Activated T-helper 2 cell treated with anti-CD3 and anti-CD28 coated beads, Interferon-gamma antibody, Interleukin-2, Interleukin-4, amounts not matched to agents 10 μg/mL and 5 μg/mL and 100 μg/mL, durations not matched to agents 14 hours and 24 hours and 36 hours (primary cell): ENCODE measurements around the gene ZC3H13. TPM values are rescaled to one million over a fixed set of nuclear protein-coding genes. Genes with fewer than 3 reads are reported as not detected.

Source experiments
- DNase-seq: peaks from one replicate; pipeline ENCODE4 v3.0.0; 2021; ENCODE audit warnings: low spot score
- H3K27ac Mint-ChIP-seq: one replicate; pipeline ENCODE4 v1.8.0; 2021; ENCODE audit warnings: mixed read lengths
- H3K27me3 Mint-ChIP-seq: one replicate; pipeline ENCODE4 v1.8.0; 2021; ENCODE audit warnings: low read depth, mixed read lengths
- H3K36me3 Mint-ChIP-seq: one replicate; pipeline ENCODE4 v1.8.0; 2021; ENCODE audit warnings: low read depth, mixed read lengths
- H3K4me1 Mint-ChIP-seq: one replicate; pipeline ENCODE4 v1.8.0; 2021; ENCODE audit warnings: low read depth, mixed read lengths
- H3K4me3 Mint-ChIP-seq: one replicate; pipeline ENCODE4 v1.8.0; 2021; ENCODE audit warnings: low read depth, mild to moderate bottlenecking, moderate library complexity, mixed read lengths
- H3K9me3 Mint-ChIP-seq: one replicate; pipeline ENCODE4 v1.8.0; 2021; ENCODE audit warnings: mixed read lengths
- intact Hi-C: fragments of 100-400 bp; cut with micrococcal nuclease; formaldehyde crosslinking; loops from one replicate; pipeline ENCODE4 v1.15.1; 2023
- total RNA-seq: library from RNA; stranded (reverse); gene quantifications from 2 replicates; pipeline ENCODE4 v1.2.3, GENCODE V29; 2022

ZC3H13 gene
- total RNA-seq, 1 donor from 2014 or later, result 55.2 TPM

- no peak for DNase-seq
- Mint-ChIP-seq H3K4me1 (peaks cover 3% of the 10 kb centered on the region), H3K36me3 (no peaks in the 10 kb centered on the region), H3K27ac (no peak overlapping the region), H3K9me3 (no peaks in the 10 kb centered on the region), H3K4me3 (no peak overlapping the region), H3K27me3 (peaks cover 8% of the 10 kb centered on the region)
- intact Hi-C loops, result no loop called here
Measured at GRCh38 chr13:46085737-46086136, 33.2 kb upstream of the ZC3H13 start.

DNA sequence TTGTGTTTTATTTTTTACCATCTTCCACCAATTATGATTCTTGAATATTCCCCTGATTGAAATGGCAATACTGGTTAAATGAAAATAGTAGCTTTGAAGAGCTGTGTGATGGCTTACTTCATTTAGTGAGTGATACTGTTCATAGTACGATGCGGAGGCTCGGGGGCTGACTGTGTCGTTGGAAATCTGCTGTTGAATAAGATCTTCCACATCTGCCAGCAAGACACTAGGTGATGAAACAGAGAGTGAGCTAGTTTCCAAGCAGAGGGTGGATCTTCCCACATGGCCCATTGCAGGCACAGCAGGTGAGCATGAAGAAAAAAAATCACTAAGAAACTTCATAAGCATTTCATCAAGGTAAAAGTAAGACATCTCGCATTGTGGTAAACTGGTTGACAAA lies 29.8 kb upstream of the ZC3H13 start:
- Mint-ChIP-seq H3K27me3 (peaks cover 10% of the 10 kb centered on the region), H3K4me3 (no peak overlapping the region), H3K4me1 (peaks cover 5% of the 10 kb centered on the region), H3K27ac (no peak overlapping the region), H3K9me3 (no peaks in the 10 kb centered on the region), H3K36me3 (no peaks in the 10 kb centered on the region)
- no peak for DNase-seq
- intact Hi-C loops, result no loop called here

DNA sequence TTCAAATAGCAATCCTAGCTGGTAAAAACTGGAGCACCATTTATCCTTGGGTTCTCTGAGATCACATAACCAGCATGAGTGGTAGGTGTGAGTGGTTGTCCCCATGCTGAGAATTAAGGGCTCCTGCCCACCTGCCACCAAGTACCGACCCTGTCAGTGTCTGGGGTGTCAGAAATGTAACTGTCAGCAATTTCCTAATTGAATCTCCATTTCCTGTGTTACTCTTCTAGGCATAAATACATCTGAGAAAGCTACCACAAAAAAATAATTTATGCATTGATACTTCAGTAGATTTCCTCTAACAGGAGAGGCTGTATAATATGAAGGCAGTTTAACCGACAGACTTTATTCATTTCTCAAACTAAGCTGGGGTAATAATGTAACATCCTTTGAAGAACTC lies 27.2 kb upstream of the ZC3H13 start:
- peaks cover 5% of the 10 kb centered on the region for H3K4me1 Mint-ChIP-seq
- intact Hi-C loops, result no loop called here
- DNase-seq, result no peak
- H3K36me3 Mint-ChIP-seq, result no peaks in the 10 kb centered on the region
- H3K9me3 Mint-ChIP-seq, result no peaks in the 10 kb centered on the region
- no peak overlapping the region for H3K4me3 Mint-ChIP-seq
- H3K27me3 Mint-ChIP-seq, result peaks cover 21% of the 10 kb centered on the region
- no peak overlapping the region for H3K27ac Mint-ChIP-seq

- no peak overlapping the region for H3K4me3 Mint-ChIP-seq
- DNase-seq, result no peak
- no peaks in the 10 kb centered on the region for H3K36me3 Mint-ChIP-seq
- H3K27me3 Mint-ChIP-seq, result peaks cover 26% of the 10 kb centered on the region
- no peak overlapping the region for H3K27ac Mint-ChIP-seq
- no peaks in the 10 kb centered on the region for H3K9me3 Mint-ChIP-seq
- intact Hi-C loops, result no loop called here
- peaks cover 5% of the 10 kb centered on the region for H3K4me1 Mint-ChIP-seq
Measured at GRCh38 chr13:46077265-46077664, 24.7 kb upstream of the ZC3H13 start.

DNA sequence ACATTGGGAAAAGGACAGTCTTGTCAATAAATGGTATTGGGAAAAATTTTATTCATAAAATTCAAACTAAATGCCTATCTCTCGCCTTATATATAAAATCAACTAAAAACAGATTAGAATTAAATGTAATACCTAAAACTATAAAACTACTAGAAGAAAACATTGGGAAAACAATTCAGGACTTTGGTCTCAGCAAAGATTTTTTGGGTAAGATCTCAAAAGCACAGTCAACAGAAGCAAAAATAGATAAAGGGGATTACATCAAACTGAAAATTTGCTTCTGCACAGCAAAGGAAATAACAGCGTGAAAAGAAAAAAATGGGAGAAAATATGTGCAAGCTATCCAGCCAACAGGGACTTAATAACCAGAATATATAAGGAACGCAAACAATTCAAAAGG lies 24.3 kb upstream of the ZC3H13 start:
- H3K27ac Mint-ChIP-seq, result no peak overlapping the region
- intact Hi-C loops, result no loop called here
- no peaks in the 10 kb centered on the region for H3K9me3 Mint-ChIP-seq
- peaks cover 5% of the 10 kb centered on the region for H3K4me1 Mint-ChIP-seq
- H3K4me3 Mint-ChIP-seq, result no peak overlapping the region
- H3K27me3 Mint-ChIP-seq, result peaks cover 25% of the 10 kb centered on the region
- no peak for DNase-seq
- H3K36me3 Mint-ChIP-seq, result no peaks in the 10 kb centered on the region

- no peaks in the 10 kb centered on the region for H3K9me3 Mint-ChIP-seq
- no peaks in the 10 kb centered on the region for H3K36me3 Mint-ChIP-seq
- peaks cover 5% of the 10 kb centered on the region for H3K4me1 Mint-ChIP-seq
- H3K27ac Mint-ChIP-seq, result no peak overlapping the region
- no peak overlapping the region for H3K4me3 Mint-ChIP-seq
- no peak for DNase-seq
- intact Hi-C loops, result no loop called here
- H3K27me3 Mint-ChIP-seq, result peaks cover 32% of the 10 kb centered on the region
Measured at GRCh38 chr13:46075811-46076210, 23.3 kb upstream of the ZC3H13 start.

DNA sequence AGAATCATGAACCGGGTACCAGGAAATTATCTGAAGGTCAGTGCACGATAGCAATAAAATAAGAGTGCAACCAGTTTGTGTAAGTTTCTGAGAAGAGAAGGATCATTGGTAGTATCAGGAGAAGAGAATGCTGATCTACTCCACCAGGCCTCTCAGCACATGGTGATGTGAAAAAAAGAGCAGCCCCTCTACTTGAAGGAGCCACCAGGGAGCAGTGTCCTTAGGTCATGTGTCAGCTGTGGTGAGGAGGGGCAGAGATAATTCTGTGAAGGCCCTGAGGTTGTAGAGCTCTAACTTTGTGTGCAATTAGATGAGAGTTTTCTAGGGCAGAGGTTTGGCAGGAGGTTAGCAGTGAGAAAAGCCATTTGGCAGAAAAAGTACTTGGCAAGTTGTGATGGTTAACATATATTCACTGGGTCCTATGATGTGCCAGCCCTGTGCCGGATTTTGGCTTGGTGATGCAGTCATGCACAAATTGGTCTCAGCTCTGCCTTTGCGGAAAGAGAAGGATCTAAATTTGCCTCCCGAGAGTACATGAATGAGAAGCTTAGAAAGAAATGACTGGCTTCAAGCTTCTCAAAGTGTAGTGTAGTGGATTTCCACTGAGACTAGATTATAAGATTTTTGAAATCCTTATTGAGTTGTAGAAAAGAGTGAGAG lies 19.2 kb upstream of the ZC3H13 start:
- Mint-ChIP-seq H3K4me1 (no peaks in the 10 kb centered on the region), H3K9me3 (no peaks in the 10 kb centered on the region), H3K4me3 (no peak overlapping the region), H3K27ac (no peak overlapping the region), H3K36me3 (no peaks in the 10 kb centered on the region), H3K27me3 (peaks cover 25% of the 10 kb centered on the region)
- DNase-seq, result no peak
- intact Hi-C loops, result no loop called here

GRCh38 chr13:46063292-46063691 lies 10.7 kb upstream of the ZC3H13 start:
- Mint-ChIP-seq H3K27me3 (peaks cover 8% of the 10 kb centered on the region), H3K27ac (no peak overlapping the region), H3K9me3 (no peaks in the 10 kb centered on the region), H3K36me3 (no peaks in the 10 kb centered on the region), H3K4me1 (no peaks in the 10 kb centered on the region), H3K4me3 (no peak overlapping the region)
- intact Hi-C loops, result no loop called here
- DNase-seq, result no peak

- H3K36me3 Mint-ChIP-seq, result no peaks in the 10 kb centered on the region
- no peaks in the 10 kb centered on the region for H3K9me3 Mint-ChIP-seq
- no peak overlapping the region for H3K27ac Mint-ChIP-seq
- intact Hi-C loops, result no loop called here
- H3K4me1 Mint-ChIP-seq, result no peaks in the 10 kb centered on the region
- DNase-seq, result no peak
- peaks cover 7% of the 10 kb centered on the region for H3K27me3 Mint-ChIP-seq
- no peak overlapping the region for H3K4me3 Mint-ChIP-seq
Measured at GRCh38 chr13:46062185-46062584, 9.6 kb upstream of the ZC3H13 start.

DNA sequence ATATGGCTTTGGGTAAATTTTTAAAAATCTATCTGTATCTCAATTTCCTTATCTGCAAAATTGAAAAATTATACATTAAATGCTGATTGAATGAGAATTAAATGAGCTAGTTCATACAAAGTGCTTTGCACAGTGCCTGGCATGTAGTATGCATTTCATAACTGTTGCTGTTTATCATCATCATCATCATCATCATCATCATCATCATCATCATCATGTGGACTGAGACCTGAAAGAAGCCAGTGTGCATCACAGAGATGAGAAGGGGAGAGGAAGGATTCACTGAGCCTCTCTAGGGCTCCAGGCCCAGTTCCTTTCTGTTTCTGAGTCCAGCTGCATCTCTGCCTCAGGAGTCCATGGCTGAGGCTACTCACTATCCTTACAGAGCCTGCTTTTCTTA lies 6.9 kb upstream of the ZC3H13 start:
- Mint-ChIP-seq H3K27ac (no peak overlapping the region), H3K4me1 (no peaks in the 10 kb centered on the region), H3K36me3 (no peaks in the 10 kb centered on the region), H3K27me3 (peaks cover 16% of the 10 kb centered on the region), H3K9me3 (no peaks in the 10 kb centered on the region), H3K4me3 (no peak overlapping the region)
- no peak for DNase-seq
- intact Hi-C loops, result loop anchor here (10.0 kb wide), 1 partner anchor 275 kb away; no protein-coding TSS in a partner anchor

DNA sequence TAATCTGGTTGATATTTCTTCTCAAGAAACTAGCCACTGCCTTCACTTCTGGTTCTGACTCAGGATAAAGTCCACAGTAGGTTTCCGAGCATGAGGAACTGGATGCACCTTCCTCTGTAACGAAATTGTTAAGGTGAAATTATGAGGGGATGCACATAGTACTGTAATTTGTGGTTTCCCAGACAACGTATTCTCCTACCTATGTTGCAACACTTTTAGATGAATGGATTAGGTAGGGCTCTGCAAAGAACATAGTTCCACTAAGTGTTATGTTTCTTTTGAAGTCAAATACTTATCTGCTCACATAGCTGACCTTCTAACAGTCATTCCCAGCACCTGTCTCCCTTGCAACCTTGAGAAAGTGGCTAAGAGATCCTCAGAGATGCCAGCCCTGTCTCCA lies 5.7 kb upstream of the ZC3H13 start:
- intact Hi-C loops, result loop anchor here (10.0 kb wide), 1 partner anchor 277 kb away; no protein-coding TSS in a partner anchor
- Mint-ChIP-seq H3K4me3 (no peak overlapping the region), H3K4me1 (peaks cover 6% of the 10 kb centered on the region), H3K27ac (no peak overlapping the region), H3K27me3 (peaks cover 18% of the 10 kb centered on the region), H3K36me3 (no peaks in the 10 kb centered on the region), H3K9me3 (no peaks in the 10 kb centered on the region)
- no peak for DNase-seq

GRCh38 chr13:46057256-46058015 lies 4.9 kb upstream of the ZC3H13 start:
- DNase-seq, result no peak
- H3K4me3 Mint-ChIP-seq, result no peak overlapping the region
- no peaks in the 10 kb centered on the region for H3K36me3 Mint-ChIP-seq
- intact Hi-C loops, result loop anchor here (10.0 kb wide), 1 partner anchor 277 kb away; no protein-coding TSS in a partner anchor
- peaks cover 18% of the 10 kb centered on the region for H3K27me3 Mint-ChIP-seq
- H3K27ac Mint-ChIP-seq, result no peak overlapping the region
- H3K4me1 Mint-ChIP-seq, result peaks cover 10% of the 10 kb centered on the region
- H3K9me3 Mint-ChIP-seq, result no peaks in the 10 kb centered on the region
